IPS DF 6.9 (cell line): ENCODE measurements around the gene TPRA1.

Experiments used
- DNase-seq: peaks from one replicate; pipeline ENCODE4 v3.0.0-alpha.2; 2013; ENCODE audit warnings: low read depth, low spot score
- H3K27ac ChIP-seq: one replicate; pipeline ENCODE4 v1.5.1; 2013; ENCODE audit warnings: low read length, control low read depth
- H3K27me3 ChIP-seq: 2 replicates; pipeline ENCODE4 v1.6.1; 2013; ENCODE audit warnings: mild to moderate bottlenecking, low read length; ENCODE audit not compliant: control insufficient read depth, insufficient read depth
- H3K36me3 ChIP-seq: 2 replicates; pipeline ENCODE4 v1.6.1; 2013; ENCODE audit warnings: low read length; ENCODE audit not compliant: control insufficient read depth, insufficient read depth
- H3K4me1 ChIP-seq: 2 replicates; pipeline ENCODE4 v1.6.1; 2013; ENCODE audit warnings: low read length; ENCODE audit not compliant: control insufficient read depth, insufficient read depth
- H3K4me3 ChIP-seq: 2 replicates; pipeline ENCODE4 v1.5.1; 2013; ENCODE audit warnings: mild to moderate bottlenecking, low read length
- H3K9me3 ChIP-seq: 2 replicates; pipeline ENCODE4 v1.6.1; 2013; ENCODE audit warnings: low read length, inconsistent platforms; ENCODE audit not compliant: control insufficient read depth, insufficient read depth
- WGBS: extraction: QIAGEN DNeasy Blood & Tissue Kit; methylation state at CpG from one replicate; pipeline ENCODE4 v1.1.7; 2013; ENCODE audit warnings: mixed read lengths, missing lambda C conversion rate; ENCODE audit not compliant: insufficient read length, insufficient coverage; 5-methylcytosine and 5-hydroxymethylcytosine counted together

Gene TPRA1

DNA sequence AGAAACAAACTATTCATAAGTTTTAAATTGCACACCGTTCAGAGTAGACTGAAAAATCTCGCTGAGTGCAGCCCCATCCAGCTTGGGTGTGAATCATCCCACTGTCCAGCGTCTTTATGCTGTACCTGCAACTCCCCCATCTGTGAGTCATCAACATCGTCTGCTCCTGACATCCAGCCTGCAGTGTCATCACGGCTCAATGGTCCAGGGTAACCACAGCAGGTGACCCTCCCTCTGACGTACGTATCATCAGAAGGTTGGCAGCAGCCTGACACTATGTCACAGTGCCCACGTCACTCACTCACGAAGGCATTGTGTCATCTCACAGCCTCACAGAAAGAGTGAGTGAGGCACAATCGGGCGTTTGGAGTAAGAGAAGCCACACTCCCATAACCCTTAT is 65.2 kb downstream of the TPRA1 start:
- peaks cover 2% of the 10 kb centered on the region; the same call in 1 of the 2 replicates for H3K4me1 ChIP-seq
- H3K27me3 ChIP-seq, result no peaks in the 10 kb centered on the region
- no CpG with 5 or more reads among the region's 11 CpGs for WGBS
- no peak overlapping the region for H3K27ac ChIP-seq
- H3K4me3 ChIP-seq, result no peak overlapping the region
- no peaks in the 10 kb centered on the region for H3K36me3 ChIP-seq
- DNase-seq, result no peak
- no peaks in the 10 kb centered on the region for H3K9me3 ChIP-seq

DNA sequence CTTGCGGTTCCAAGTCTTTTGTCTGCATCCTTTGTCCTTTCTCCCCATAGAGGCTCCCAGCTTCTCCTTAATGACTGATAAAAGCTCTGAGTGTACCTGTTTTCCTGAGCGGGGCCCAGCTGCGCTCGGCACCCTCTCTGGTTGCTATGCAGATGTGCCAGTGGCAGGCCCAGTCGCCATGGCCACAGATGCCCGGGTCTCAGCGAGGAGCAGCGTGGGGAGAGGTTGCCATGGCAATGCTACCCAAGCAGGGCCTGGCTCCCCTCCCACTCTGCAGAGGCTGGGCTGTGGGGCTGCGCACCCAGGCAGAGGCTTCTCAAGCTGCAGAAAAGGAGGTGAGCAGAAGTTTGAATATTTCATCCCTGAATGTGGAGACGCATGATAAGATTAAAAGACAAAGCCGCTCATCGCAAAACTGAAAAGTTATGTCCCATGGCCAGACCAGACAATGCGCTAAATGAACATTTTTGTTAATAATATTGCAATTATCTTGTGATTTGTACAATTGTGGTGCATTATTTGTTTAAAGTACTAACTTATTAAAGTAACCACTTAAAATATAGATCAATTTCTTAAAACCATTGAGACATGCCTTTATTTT is 66.1 kb downstream of the TPRA1 start:
- Histone ChIP-seq H3K4me3 (no peak overlapping the region), H3K36me3 (no peaks in the 10 kb centered on the region), H3K27me3 (no peaks in the 10 kb centered on the region), H3K27ac (no peak overlapping the region), H3K9me3 (no peaks in the 10 kb centered on the region), H3K4me1 (peaks cover 2% of the 10 kb centered on the region; the same call in 1 of the 2 replicates)
- no peak for DNase-seq
- no CpG with 5 or more reads among the region's 13 CpGs for WGBS
